AG04450 (cell line): ENCODE results near the gene NCOR2. TPM values are rescaled to one million over a fixed set of nuclear protein-coding genes. Genes with fewer than 3 reads are reported as not detected.

Source experiments
- CTCF ChIA-PET: fragments of 300-600, 350-600 bp; formaldehyde crosslinking; extraction: SDS; loops from one replicate; lab custom pipeline; 2022; ENCODE audit warnings: antibody characterized with exemption, inconsistent platforms; lab: Charles Lee
- POLR2A ChIA-PET: fragments of 350-600 bp; formaldehyde crosslinking; extraction: SDS; loops from one replicate; lab custom pipeline; 2021; ENCODE audit warnings: antibody characterized with exemption, inconsistent platforms; lab: Yijun Ruan, JAX
- DNase-seq: peaks from one replicate; pipeline ENCODE4 v3.0.0-alpha.2; 2011; ENCODE audit warnings: low read depth, low spot score
- H3K27ac ChIP-seq: one replicate; pipeline ENCODE4 v1.5.1; 2012; ENCODE audit warnings: low read depth, low read length, control low read depth
- H3K27me3 ChIP-seq: one replicate; pipeline ENCODE4 v1.6.0; 2012; ENCODE audit warnings: low read length; ENCODE audit not compliant: control insufficient read depth, insufficient read depth
- H3K4me3 ChIP-seq: 2 replicates; pipeline ENCODE4 v1.5.1; 2011; ENCODE audit warnings: mild to moderate bottlenecking, low read depth, low read length, control low read depth
- H3K9me3 ChIP-seq: 2 replicates; pipeline ENCODE4 v1.5.1; 2012; ENCODE audit warnings: low read length; ENCODE audit not compliant: control insufficient read depth, insufficient read depth
- CTCF ChIP-seq: IDR thresholded peaks from 2 replicates; pipeline ENCODE4 v1.5.1; 2011; ENCODE audit warnings: low read depth, low read length, control low read depth, inconsistent platforms
- polyA plus RNA-seq: library from polyadenylated mRNA; depleted of rRNA; stranded (reverse); fragments of >200 nt; gene quantifications from 2 replicates; pipeline ENCODE4 v1.2.3, GENCODE V29; 2011

NCOR2 gene
- polyA plus RNA-seq, 1 experiment, result 3.3 TPM

GRCh38 chr12:124612410-124612680 lies 44.9 kb upstream of the NCOR2 start:
- CTCF ChIA-PET, result no interaction called here
- POLR2A ChIA-PET, result no interaction called here

GRCh38 chr12:124611559-124612409 lies 44.4 kb upstream of the NCOR2 start:
- ChIA-PET POLR2A (no interaction called here), CTCF (no interaction called here)
- Histone ChIP-seq H3K27me3 (peaks cover 24% of the 10 kb centered on the region), H3K9me3 (peaks cover 10% of the 10 kb centered on the region), H3K4me3 (no peak overlapping the region), H3K27ac (no peak overlapping the region)
- no peak for DNase-seq
- no peak for TF ChIP-seq CTCF

More at GRCh38 chr12:124612410-124612680, 44.9 kb upstream of the NCOR2 start:
- TF ChIP-seq CTCF, result no peak
- H3K4me3 ChIP-seq, result no peak overlapping the region
- no peak overlapping the region for H3K27ac ChIP-seq
- peaks cover 9% of the 10 kb centered on the region for H3K9me3 ChIP-seq
- no peak for DNase-seq
- peaks cover 25% of the 10 kb centered on the region for H3K27me3 ChIP-seq

- Histone ChIP-seq H3K9me3 (peaks cover 15% of the 10 kb centered on the region), H3K27me3 (peaks cover 24% of the 10 kb centered on the region), H3K27ac (no peak overlapping the region), H3K4me3 (no peak overlapping the region)
- POLR2A ChIA-PET, result no interaction called here
- DNase-seq, result no peak
- TF ChIP-seq CTCF, result no peak
- CTCF ChIA-PET, result no interaction called here
Measured at GRCh38 chr12:124610629-124611558, 43.5 kb upstream of the NCOR2 start.

GRCh38 chr12:124610021-124610612 lies 42.7 kb upstream of the NCOR2 start:
- Histone ChIP-seq H3K4me3 (no peak overlapping the region), H3K27ac (no peak overlapping the region), H3K27me3 (peaks cover 24% of the 10 kb centered on the region), H3K9me3 (peaks cover 17% of the 10 kb centered on the region)
- ChIA-PET CTCF (no interaction called here), POLR2A (no interaction called here)
- DNase-seq, result no peak
- no peak for TF ChIP-seq CTCF
